ENCODE data around the gene PRDM16. TPM values are rescaled to one million over a fixed set of nuclear protein-coding genes. Genes with fewer than 3 reads are reported as not detected.

The PRDM16 gene
- total and polyA plus RNA-seq, 7 donors, result 0.04 to 1.2 (median 0.31) TPM

DNA sequence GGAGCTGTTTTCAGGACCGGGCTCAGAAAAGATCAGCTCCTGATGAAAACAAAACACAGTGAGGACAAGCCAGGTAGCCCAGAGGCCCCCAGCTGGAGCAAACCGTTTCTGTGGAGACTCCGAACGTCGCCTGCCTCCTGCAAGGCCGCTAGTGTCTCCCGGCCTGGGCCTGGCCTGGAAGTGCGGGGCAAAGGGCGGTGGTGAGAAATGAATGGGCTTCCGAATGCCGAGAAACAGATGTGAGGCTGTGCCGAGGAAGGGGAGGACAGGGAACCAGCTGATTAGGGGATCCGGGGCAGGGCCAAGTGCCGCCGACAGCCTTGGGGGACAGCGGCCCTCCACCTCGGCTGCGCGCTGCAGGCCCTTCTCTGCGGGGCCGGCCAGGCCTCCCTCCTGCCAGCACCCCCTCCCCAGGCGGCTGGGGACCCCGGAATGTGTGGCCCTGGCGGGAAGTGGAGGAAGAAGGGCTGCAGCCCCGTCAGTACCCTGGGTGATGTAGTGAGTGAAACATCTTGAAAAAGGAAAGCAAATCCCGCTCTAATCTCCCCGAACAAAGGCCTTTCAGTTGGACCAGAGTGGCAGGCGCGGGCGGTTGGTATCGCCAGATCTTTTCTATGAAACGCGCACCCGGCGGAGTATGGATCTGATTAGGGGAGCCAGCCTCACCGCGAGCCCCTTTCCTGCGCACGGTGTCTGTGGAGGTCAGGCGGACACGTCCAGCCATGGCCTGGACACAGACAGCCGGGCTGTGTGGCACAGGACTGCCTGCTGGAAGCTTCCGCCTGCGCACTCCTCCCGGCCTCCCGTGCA, 52.6 kb downstream of the PRDM16 start:
- no peak overlapping the region for H3K27ac ChIP-seq

GRCh38 chr1:3122311-3122710, 53.3 kb downstream of the PRDM16 start:
- Histone ChIP-seq H3K4me3 (no peak overlapping the region), H3K9me3 (no peaks in the 10 kb centered on the region), H3K27ac (no peak overlapping the region), H3K36me3 (ENCODE audit: insufficient read depth in 1 of 2, low read depth in 1 of 2) (no peaks in the 10 kb centered on the region), H3K4me1 (peaks cover 11% of the 10 kb centered on the region), H3K27me3 (ENCODE audit: insufficient read depth in 3 of 3, low read length in 2 of 3) (no peaks in the 10 kb centered on the region)
- intact Hi-C loops (cut with DNase I), result no loop called here
- TF ChIP-seq, protein P1, sequence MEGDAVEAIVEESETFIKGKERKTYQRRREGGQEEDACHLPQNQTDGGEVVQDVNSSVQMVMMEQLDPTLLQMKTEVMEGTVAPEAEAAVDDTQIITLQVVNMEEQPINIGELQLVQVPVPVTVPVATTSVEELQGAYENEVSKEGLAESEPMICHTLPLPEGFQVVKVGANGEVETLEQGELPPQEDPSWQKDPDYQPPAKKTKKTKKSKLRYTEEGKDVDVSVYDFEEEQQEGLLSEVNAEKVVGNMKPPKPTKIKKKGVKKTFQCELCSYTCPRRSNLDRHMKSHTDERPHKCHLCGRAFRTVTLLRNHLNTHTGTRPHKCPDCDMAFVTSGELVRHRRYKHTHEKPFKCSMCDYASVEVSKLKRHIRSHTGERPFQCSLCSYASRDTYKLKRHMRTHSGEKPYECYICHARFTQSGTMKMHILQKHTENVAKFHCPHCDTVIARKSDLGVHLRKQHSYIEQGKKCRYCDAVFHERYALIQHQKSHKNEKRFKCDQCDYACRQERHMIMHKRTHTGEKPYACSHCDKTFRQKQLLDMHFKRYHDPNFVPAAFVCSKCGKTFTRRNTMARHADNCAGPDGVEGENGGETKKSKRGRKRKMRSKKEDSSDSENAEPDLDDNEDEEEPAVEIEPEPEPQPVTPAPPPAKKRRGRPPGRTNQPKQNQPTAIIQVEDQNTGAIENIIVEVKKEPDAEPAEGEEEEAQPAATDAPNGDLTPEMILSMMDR (IDR thresholded peaks at IDR 0.05), result no peak
- DNase-seq (no peak), ATAC-seq (no peak)
- 84 to 88% (median 86%) methylated on average over 12 of the region's 12 CpGs for WGBS, 3 donors

More for the DNA sequence above, 52.6 kb downstream of the PRDM16 start:
- Histone ChIP-seq H3K36me3 (ENCODE audit: insufficient read depth in 1 of 2, low read depth in 1 of 2) (no peaks in the 10 kb centered on the region), H3K4me1 (peaks cover 4% of the 10 kb centered on the region), H3K4me3 (no peak overlapping the region), H3K9me3 (no peaks in the 10 kb centered on the region), H3K27me3 (ENCODE audit: insufficient read depth in 3 of 3, low read length in 2 of 3) (peaks cover 0 to 3% (median 0%) of the 10 kb centered on the region in 3 donors)
- intact Hi-C loops (cut with DNase I), result no loop called here
- ATAC-seq, result no peak
- 81 to 86% (median 84%) methylated on average over 42 to 46 of the region's 46 CpGs for WGBS, 3 donors
- no peak for DNase-seq
- TF ChIP-seq, protein P1 (IDR thresholded peaks at IDR 0.05), result no peak

DNA sequence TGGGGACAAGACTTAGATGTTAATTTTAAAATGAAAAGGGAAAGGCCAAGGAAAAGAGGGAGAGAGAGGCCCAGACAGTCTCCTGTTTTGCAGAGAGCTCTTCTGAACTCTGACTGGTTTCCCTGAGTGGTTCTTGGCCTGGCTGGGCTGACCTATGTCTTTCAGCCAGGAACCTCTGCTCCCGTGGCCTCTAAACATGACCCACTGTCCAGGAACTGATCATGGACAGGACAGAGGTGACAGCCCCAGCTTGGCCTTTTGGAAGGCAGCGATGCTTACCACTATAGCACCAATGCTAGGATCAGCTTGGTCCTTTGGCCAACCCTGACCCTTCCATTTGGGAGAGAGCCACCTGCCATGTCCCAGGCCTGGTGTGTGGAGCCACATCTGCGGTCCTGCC, 55.2 kb downstream of the PRDM16 start:
- intact Hi-C loops (cut with DNase I), result no loop called here
- no peaks in the 10 kb centered on the region for H3K36me3 ChIP-seq (ENCODE audit: insufficient read depth in 1 of 2, low read depth in 1 of 2)
- H3K9me3 ChIP-seq, result no peaks in the 10 kb centered on the region
- 92 to 95% (median 94%) methylated on average over 3 of the region's 3 CpGs for WGBS, 3 donors
- TF ChIP-seq, protein P1 (IDR thresholded peaks at IDR 0.05), result no peak
- no peak for DNase-seq
- no peak overlapping the region for H3K4me3 ChIP-seq
- ATAC-seq, result no peak
- H3K27ac ChIP-seq, result no peak overlapping the region
- peaks cover 17% of the 10 kb centered on the region for H3K4me1 ChIP-seq
- peaks cover 0 to 1% (median 0%) of the 10 kb centered on the region in 3 donors for H3K27me3 ChIP-seq (ENCODE audit: insufficient read depth in 3 of 3, low read length in 2 of 3)

DNA sequence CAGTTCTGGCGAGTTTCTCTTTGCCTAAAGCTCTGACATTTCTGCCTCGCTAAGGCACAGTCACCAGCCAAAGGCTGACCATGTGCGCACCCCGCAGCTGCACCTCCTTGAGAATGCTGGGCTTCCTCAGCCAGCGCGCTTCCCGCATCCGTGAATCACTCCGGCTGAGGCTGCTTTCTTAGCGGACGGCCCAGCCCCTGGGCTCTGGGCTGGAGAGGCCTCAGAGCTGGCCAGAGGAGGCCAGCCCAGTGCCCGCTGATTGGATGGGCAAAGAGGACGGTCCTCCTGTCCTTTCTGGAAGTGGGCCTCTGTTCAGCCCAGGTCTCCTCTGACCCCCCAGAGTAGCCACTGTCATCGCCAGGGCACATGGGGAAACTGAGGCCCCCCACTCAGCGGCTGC, 56.1 kb downstream of the PRDM16 start:
- H3K27me3 ChIP-seq (ENCODE audit: insufficient read depth in 3 of 3, low read length in 2 of 3), result peaks cover 0 to 4% (median 0%) of the 10 kb centered on the region in 3 donors
- no peaks in the 10 kb centered on the region for H3K9me3 ChIP-seq
- H3K4me3 ChIP-seq, result no peak overlapping the region
- no peak for ATAC-seq
- TF ChIP-seq, protein P1 (IDR thresholded peaks at IDR 0.05), result no peak
- peaks cover 17% of the 10 kb centered on the region for H3K4me1 ChIP-seq
- H3K27ac ChIP-seq, result no peak overlapping the region
- no peaks in the 10 kb centered on the region for H3K36me3 ChIP-seq (ENCODE audit: insufficient read depth in 1 of 2, low read depth in 1 of 2)
- no peak for DNase-seq
- 92 to 94% (median 92%) methylated on average over 15 of the region's 15 CpGs for WGBS, 3 donors
- intact Hi-C loops (cut with DNase I), result loop anchor here in 1 of 2 donors (5.0 kb wide), 1 partner anchor 142 kb away; no protein-coding TSS in a partner anchor
